COLO668 (cell line): Measurements from ENCODE around the gene HLA-DQA2.
"Not testable (repeated sequence)": the region's sequence is repeated elsewhere in the genome, so short reads cannot be mapped to it uniquely, and the experiment has no call there.

Experiments used
- DNase-seq: peaks from one replicate; lab custom pipeline; 2025; ENCODE audit not compliant: unreplicated experiment; lab: John Stamatoyannopoulos, UW

Gene HLA-DQA2

GRCh38 chr6:32775071-32775470 lies 33.9 kb downstream of the HLA-DQA2 start:
- DNase-seq, result no peak

GRCh38 chr6:32779036-32779435 lies 37.8 kb downstream of the HLA-DQA2 start:
- no peak for DNase-seq

GRCh38 chr6:32782923-32783322 lies 41.7 kb downstream of the HLA-DQA2 start:
- not testable (repeated sequence) for DNase-seq

GRCh38 chr6:32785781-32786533 lies 44.8 kb downstream of the HLA-DQA2 start:
- no peak for DNase-seq

GRCh38 chr6:32790306-32790705 lies 49.1 kb downstream of the HLA-DQA2 start:
- DNase-seq, result no peak

GRCh38 chr6:32792901-32793435 lies 51.8 kb downstream of the HLA-DQA2 start:
- no peak for DNase-seq

- no peak for DNase-seq
Observed at GRCh38 chr6:32794510-32794909, 53.3 kb downstream of the HLA-DQA2 start.
